ENCODE measurements around the gene RUNX2.

DNA sequence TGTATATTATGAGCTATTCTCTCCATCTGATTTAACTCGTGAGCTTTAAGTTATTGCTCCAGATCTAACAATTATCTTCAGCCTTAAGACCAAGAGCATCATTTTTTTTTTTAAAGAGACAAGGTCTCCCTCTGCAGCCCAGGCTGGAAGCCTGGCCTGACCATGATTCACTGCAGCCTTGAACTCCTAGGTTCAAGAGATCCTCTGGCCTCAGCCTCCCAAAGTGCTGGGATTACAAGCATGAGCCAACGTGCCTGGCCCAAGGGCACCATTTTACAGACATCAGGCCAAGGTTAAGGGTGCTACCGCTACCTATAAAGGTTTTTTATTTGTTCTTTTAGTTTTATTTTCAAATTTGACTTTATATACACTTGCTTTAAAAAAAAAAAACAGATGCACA is 47.3 kb downstream of the RUNX2 start:
- TF ChIP-seq POLR2A (IDR thresholded peaks at IDR 0.05; ENCODE audit: control extremely low read depth in 1 of 2, low read depth in 2 of 2, low read length in 2 of 2) = no peak
- TF ChIP-seq, protein P1, sequence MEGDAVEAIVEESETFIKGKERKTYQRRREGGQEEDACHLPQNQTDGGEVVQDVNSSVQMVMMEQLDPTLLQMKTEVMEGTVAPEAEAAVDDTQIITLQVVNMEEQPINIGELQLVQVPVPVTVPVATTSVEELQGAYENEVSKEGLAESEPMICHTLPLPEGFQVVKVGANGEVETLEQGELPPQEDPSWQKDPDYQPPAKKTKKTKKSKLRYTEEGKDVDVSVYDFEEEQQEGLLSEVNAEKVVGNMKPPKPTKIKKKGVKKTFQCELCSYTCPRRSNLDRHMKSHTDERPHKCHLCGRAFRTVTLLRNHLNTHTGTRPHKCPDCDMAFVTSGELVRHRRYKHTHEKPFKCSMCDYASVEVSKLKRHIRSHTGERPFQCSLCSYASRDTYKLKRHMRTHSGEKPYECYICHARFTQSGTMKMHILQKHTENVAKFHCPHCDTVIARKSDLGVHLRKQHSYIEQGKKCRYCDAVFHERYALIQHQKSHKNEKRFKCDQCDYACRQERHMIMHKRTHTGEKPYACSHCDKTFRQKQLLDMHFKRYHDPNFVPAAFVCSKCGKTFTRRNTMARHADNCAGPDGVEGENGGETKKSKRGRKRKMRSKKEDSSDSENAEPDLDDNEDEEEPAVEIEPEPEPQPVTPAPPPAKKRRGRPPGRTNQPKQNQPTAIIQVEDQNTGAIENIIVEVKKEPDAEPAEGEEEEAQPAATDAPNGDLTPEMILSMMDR (IDR thresholded peaks at IDR 0.05; ENCODE audit: control extremely low read depth in 1 of 3, insufficient read depth in 1 of 3, low read depth in 1 of 3, low read length in 3 of 3) = no peak
- TF ChIP-seq ZNF274 (IDR thresholded peaks at IDR 0.05; ENCODE audit: borderline replicate concordance, extremely low read depth, low read length) = no peak
- TF ChIP-seq GABPA (IDR thresholded peaks at IDR 0.05; ENCODE audit: borderline replicate concordance, insufficient read depth, low read length) = no peak
- no peak for TF ChIP-seq CHD2 (IDR thresholded peaks at IDR 0.05; ENCODE audit: low read length)
- no peak for TF ChIP-seq HDAC2 (IDR thresholded peaks at IDR 0.05; ENCODE audit: borderline replicate concordance in 1 of 2, low read depth in 2 of 2, low read length in 2 of 2)
- TF ChIP-seq JUND (IDR thresholded peaks at IDR 0.05; ENCODE audit: low read length) = no peak

Measured in H1 (cell line).